Measurements from ENCODE around the gene LMF1. TPM values are rescaled to one million over a fixed set of nuclear protein-coding genes. Genes with fewer than 3 reads are reported as not detected.

LMF1 gene
- total RNA-seq, 2 donors from 2014 or later, result 47.1 to 49.3 TPM

- peaks cover 5% of the 10 kb centered on the region for H3K36me3 ChIP-seq
- peaks cover 8% of the 10 kb centered on the region for H3K9me3 ChIP-seq
- no peak for DNase-seq (ENCODE audit: low spot score)
- H3K27ac ChIP-seq, result no peak overlapping the region
- H3K27me3 ChIP-seq (replicated peaks; ENCODE audit: insufficient read depth), result no peaks in the 10 kb centered on the region
- no peak for TF ChIP-seq CTCF (IDR thresholded peaks at IDR 0.05)
- no peak overlapping the region for H3K4me3 ChIP-seq
- no peaks in the 10 kb centered on the region for H3K4me1 ChIP-seq (ENCODE audit: control insufficient read depth in 1 of 2, low read depth in 2 of 2)
- no peak for ATAC-seq (ENCODE audit: insufficient number of reproducible peaks, low FRiP score, low read depth)
Observed at GRCh38 chr16:939941-940340, 30.8 kb downstream of the LMF1 start.

- Histone ChIP-seq H3K27me3 (replicated peaks; ENCODE audit: insufficient read depth) (no peaks in the 10 kb centered on the region), H3K27ac (no peak overlapping the region), H3K36me3 (peaks cover 5% of the 10 kb centered on the region), H3K9me3 (peaks cover 8% of the 10 kb centered on the region), H3K4me3 (no peak overlapping the region), H3K4me1 (ENCODE audit: control insufficient read depth in 1 of 2, low read depth in 2 of 2) (no peaks in the 10 kb centered on the region)
- no peak for TF ChIP-seq CTCF (IDR thresholded peaks at IDR 0.05)
- no peak for ATAC-seq (ENCODE audit: insufficient number of reproducible peaks, low FRiP score, low read depth)
- no peak for DNase-seq (ENCODE audit: low spot score)
Observed at GRCh38 chr16:939311-939710, 31.5 kb downstream of the LMF1 start.

- TF ChIP-seq CTCF (IDR thresholded peaks at IDR 0.05), result no peak
- Histone ChIP-seq H3K27ac (no peak overlapping the region), H3K4me1 (ENCODE audit: control insufficient read depth in 1 of 2, low read depth in 2 of 2) (no peaks in the 10 kb centered on the region), H3K9me3 (peaks cover 8% of the 10 kb centered on the region), H3K36me3 (peaks cover 5% of the 10 kb centered on the region), H3K27me3 (replicated peaks; ENCODE audit: insufficient read depth) (no peaks in the 10 kb centered on the region), H3K4me3 (no peak overlapping the region)
- ATAC-seq (ENCODE audit: insufficient number of reproducible peaks, low FRiP score, low read depth), result no peak
- no peak for DNase-seq (ENCODE audit: low spot score)
Observed at GRCh38 chr16:938752-939151, 32.0 kb downstream of the LMF1 start.

GRCh38 chr16:938136-938535 is 32.6 kb downstream of the LMF1 start:
- Histone ChIP-seq H3K36me3 (peaks cover 5% of the 10 kb centered on the region), H3K4me3 (no peak overlapping the region), H3K27me3 (replicated peaks; ENCODE audit: insufficient read depth) (no peaks in the 10 kb centered on the region), H3K4me1 (ENCODE audit: control insufficient read depth in 1 of 2, low read depth in 2 of 2) (no peaks in the 10 kb centered on the region), H3K9me3 (peaks cover 8% of the 10 kb centered on the region), H3K27ac (no peak overlapping the region)
- DNase-seq (ENCODE audit: low spot score), result no peak
- no peak for ATAC-seq (ENCODE audit: insufficient number of reproducible peaks, low FRiP score, low read depth)
- no peak for TF ChIP-seq CTCF (IDR thresholded peaks at IDR 0.05)

GRCh38 chr16:937723-938122 is 33.1 kb downstream of the LMF1 start:
- no peak for ATAC-seq (ENCODE audit: insufficient number of reproducible peaks, low FRiP score, low read depth)
- peaks cover 7% of the 10 kb centered on the region for H3K36me3 ChIP-seq
- H3K4me3 ChIP-seq, result no peak overlapping the region

More at GRCh38 chr16:937723-938122, 33.1 kb downstream of the LMF1 start:
- no peaks in the 10 kb centered on the region for H3K27me3 ChIP-seq (replicated peaks; ENCODE audit: insufficient read depth)
- no peak overlapping the region for H3K27ac ChIP-seq
- no peak for DNase-seq (ENCODE audit: low spot score)
- no peak for TF ChIP-seq CTCF (IDR thresholded peaks at IDR 0.05)
- peaks cover 8% of the 10 kb centered on the region for H3K9me3 ChIP-seq
- no peaks in the 10 kb centered on the region for H3K4me1 ChIP-seq (ENCODE audit: control insufficient read depth in 1 of 2, low read depth in 2 of 2)
